ENCODE results near the gene CCDC150. TPM values are rescaled to one million over a fixed set of nuclear protein-coding genes. Genes with fewer than 3 reads are reported as not detected.

The CCDC150 gene
- total RNA-seq, 1 donor: 13.0 TPM

GRCh38 chr2:196651387-196652094 lies 12.0 kb downstream of the CCDC150 start:
- no peak for DNase-seq (ENCODE audit: low read depth)
- H3K4me3 ChIP-seq (ENCODE audit: low read depth, low read length): no peak overlapping the region
- TF ChIP-seq, protein P1, sequence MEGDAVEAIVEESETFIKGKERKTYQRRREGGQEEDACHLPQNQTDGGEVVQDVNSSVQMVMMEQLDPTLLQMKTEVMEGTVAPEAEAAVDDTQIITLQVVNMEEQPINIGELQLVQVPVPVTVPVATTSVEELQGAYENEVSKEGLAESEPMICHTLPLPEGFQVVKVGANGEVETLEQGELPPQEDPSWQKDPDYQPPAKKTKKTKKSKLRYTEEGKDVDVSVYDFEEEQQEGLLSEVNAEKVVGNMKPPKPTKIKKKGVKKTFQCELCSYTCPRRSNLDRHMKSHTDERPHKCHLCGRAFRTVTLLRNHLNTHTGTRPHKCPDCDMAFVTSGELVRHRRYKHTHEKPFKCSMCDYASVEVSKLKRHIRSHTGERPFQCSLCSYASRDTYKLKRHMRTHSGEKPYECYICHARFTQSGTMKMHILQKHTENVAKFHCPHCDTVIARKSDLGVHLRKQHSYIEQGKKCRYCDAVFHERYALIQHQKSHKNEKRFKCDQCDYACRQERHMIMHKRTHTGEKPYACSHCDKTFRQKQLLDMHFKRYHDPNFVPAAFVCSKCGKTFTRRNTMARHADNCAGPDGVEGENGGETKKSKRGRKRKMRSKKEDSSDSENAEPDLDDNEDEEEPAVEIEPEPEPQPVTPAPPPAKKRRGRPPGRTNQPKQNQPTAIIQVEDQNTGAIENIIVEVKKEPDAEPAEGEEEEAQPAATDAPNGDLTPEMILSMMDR (IDR thresholded peaks at IDR 0.05; ENCODE audit: insufficient read depth, low read depth, low read length): no peak

DNA sequence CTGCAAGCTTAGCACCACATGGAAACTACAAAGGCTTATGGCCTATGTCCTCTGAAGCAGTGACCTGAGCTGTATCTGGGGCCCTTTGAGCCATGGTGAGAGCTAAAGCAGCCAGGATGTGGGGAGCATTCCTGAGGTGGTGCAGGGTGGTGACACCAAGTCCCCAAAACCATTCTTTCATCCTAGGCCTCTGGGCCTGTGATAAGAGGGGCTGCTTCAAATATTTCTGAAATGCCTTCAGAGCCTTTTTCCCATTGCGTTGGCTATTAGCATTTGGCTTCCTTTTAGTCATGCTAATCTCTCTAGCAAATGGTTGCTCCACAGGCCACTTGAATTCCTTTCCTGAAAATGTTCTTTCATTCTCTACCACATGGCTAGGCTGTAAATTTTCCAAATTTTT lies 13.4 kb downstream of the CCDC150 start:
- TF ChIP-seq, protein P1 (IDR thresholded peaks at IDR 0.05; ENCODE audit: insufficient read depth, low read depth, low read length): no peak
- no peak overlapping the region for H3K4me3 ChIP-seq (ENCODE audit: low read depth, low read length)
- DNase-seq (ENCODE audit: low read depth): no peak

GRCh38 chr2:196653843-196654242 lies 14.3 kb downstream of the CCDC150 start:
- DNase-seq (ENCODE audit: low read depth): no peak
- TF ChIP-seq, protein P1 (IDR thresholded peaks at IDR 0.05; ENCODE audit: insufficient read depth, low read depth, low read length): no peak
- H3K4me3 ChIP-seq (ENCODE audit: low read depth, low read length): no peak overlapping the region

GRCh38 chr2:196655761-196656160 lies 16.2 kb downstream of the CCDC150 start:
- H3K4me3 ChIP-seq (ENCODE audit: low read depth, low read length): no peak overlapping the region
- no peak for DNase-seq (ENCODE audit: low read depth)
- TF ChIP-seq, protein P1 (IDR thresholded peaks at IDR 0.05; ENCODE audit: insufficient read depth, low read depth, low read length): no peak

DNA sequence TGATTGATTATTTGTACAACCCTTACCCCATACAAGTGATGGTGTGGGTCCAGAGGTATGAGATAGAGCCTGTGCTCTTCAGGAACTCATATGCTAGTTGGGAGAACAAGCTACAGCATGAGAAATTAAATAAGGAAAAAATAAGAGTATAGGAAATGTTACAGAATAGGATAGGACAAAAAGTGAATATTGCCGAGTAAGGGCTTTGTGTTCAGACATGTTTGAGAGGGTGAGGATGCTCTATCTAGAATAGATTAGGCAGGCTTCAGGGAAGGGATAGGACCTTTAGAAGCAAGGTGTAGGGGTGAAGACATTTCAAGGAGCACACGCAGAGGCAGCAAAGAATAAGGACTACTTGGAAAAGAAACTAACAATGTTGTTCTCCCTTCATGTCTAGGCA lies 17.8 kb downstream of the CCDC150 start:
- no peak for DNase-seq (ENCODE audit: low read depth)
- no peak overlapping the region for H3K4me3 ChIP-seq (ENCODE audit: low read depth, low read length)
- TF ChIP-seq, protein P1 (IDR thresholded peaks at IDR 0.05; ENCODE audit: insufficient read depth, low read depth, low read length): no peak

- no peak overlapping the region for H3K4me3 ChIP-seq (ENCODE audit: low read depth, low read length)
- TF ChIP-seq, protein P1 (IDR thresholded peaks at IDR 0.05; ENCODE audit: insufficient read depth, low read depth, low read length): no peak
- DNase-seq (ENCODE audit: low read depth): no peak
Observed at GRCh38 chr2:196659844-196660243, 20.3 kb downstream of the CCDC150 start.

- TF ChIP-seq, protein P1 (IDR thresholded peaks at IDR 0.05; ENCODE audit: insufficient read depth, low read depth, low read length): no peak
- DNase-seq (ENCODE audit: low read depth): peak; percentile 32
- H3K4me3 ChIP-seq (ENCODE audit: low read depth, low read length): no peak overlapping the region
Observed at GRCh38 chr2:196660244-196660643, 20.7 kb downstream of the CCDC150 start.
